HepG2 (cell line): Measurements from ENCODE around the gene COQ10B. TPM values are rescaled to one million over a fixed set of nuclear protein-coding genes. Genes with fewer than 3 reads are reported as not detected.

Experiments used
- CREB1 ChIP-seq, 2 experiments: fragments of 450-650 bp in 1 of 2; IDR thresholded peaks; 2 replicates each; pipeline ENCODE4 v1.6.1; 2016 to 2017; ENCODE audit warnings: control low read depth in 1 of 2, mild to moderate bottlenecking in 1 of 2, missing compliant biosample characterization in 1 of 2, missing genetic modification characterization in 1 of 2
- ELF4 ChIP-seq: sonication (generic); formaldehyde crosslinking; IDR thresholded peaks from 2 replicates; pipeline ENCODE4 v1.5.0; 2020; ENCODE audit warnings: missing genetic modification reagents, mild to moderate bottlenecking, moderate library complexity, borderline replicate concordance
- ESRRA ChIP-seq: sonication (generic); formaldehyde crosslinking; IDR thresholded peaks from 2 replicates; pipeline ENCODE4 v1.5.1; 2020; ENCODE audit warnings: mild to moderate bottlenecking, low read depth, missing genetic modification reagents
- HDAC2 ChIP-seq: sonication (generic); formaldehyde crosslinking; IDR thresholded peaks from 2 replicates; pipeline ENCODE4 v1.4.0; 2020; ENCODE audit warnings: missing genetic modification reagents
- JARID2 ChIP-seq: sonication (generic); formaldehyde crosslinking; IDR thresholded peaks from 2 replicates; pipeline ENCODE4 v1.8.1; 2023; ENCODE audit warnings: missing genetic modification reagents, inconsistent platforms; ENCODE audit not compliant: insufficient replicate concordance
- MTF2 ChIP-seq: sonication (generic); formaldehyde crosslinking; IDR thresholded peaks from 2 replicates; pipeline ENCODE4 v1.5.0; 2020; ENCODE audit warnings: missing genetic modification reagents, borderline replicate concordance
- MXD4 ChIP-seq: IDR thresholded peaks from 2 replicates; pipeline ENCODE4 v1.6.1; 2016; ENCODE audit warnings: mild to moderate bottlenecking, missing biosample characterization, missing genetic modification reagents
- NCOR1 ChIP-seq: fragments of 200-600 bp; sonication (generic); IDR thresholded peaks from 2 replicates; pipeline ENCODE4 v1.7.0; 2017; ENCODE audit warnings: antibody characterized with exemption, low read length, borderline replicate concordance
- NFIB ChIP-seq: sonication (generic); formaldehyde crosslinking; IDR thresholded peaks from 2 replicates; pipeline ENCODE4 v1.9.0; 2021; ENCODE audit warnings: missing genetic modification reagents, mild to moderate bottlenecking, borderline replicate concordance
- NPAS2 ChIP-seq: sonication (generic); formaldehyde crosslinking; IDR thresholded peaks from 2 replicates; pipeline ENCODE4 v1.8.0; 2022; ENCODE audit warnings: mild to moderate bottlenecking, missing genetic modification reagents, borderline replicate concordance
- SCMH1 ChIP-seq: sonication (generic); formaldehyde crosslinking; IDR thresholded peaks from 2 replicates; pipeline ENCODE4 v1.9.0; 2021; ENCODE audit warnings: missing genetic modification reagents, mild to moderate bottlenecking, borderline replicate concordance
- SKI ChIP-seq: fragments of 450-650 bp; IDR thresholded peaks from one replicate; pipeline ENCODE4 v1.6.1; 2018; ENCODE audit warnings: mild to moderate bottlenecking; ENCODE audit not compliant: partially characterized antibody
- SMARCC2 ChIP-seq: fragments of 450-650 bp; IDR thresholded peaks from 2 replicates; pipeline ENCODE4 v1.6.1; 2017; ENCODE audit warnings: antibody characterized with exemption, mild to moderate bottlenecking
- SNAI1 ChIP-seq: sonication (generic); formaldehyde crosslinking; IDR thresholded peaks from 2 replicates; pipeline ENCODE4 v1.5.0; 2020; ENCODE audit warnings: mild to moderate bottlenecking, missing genetic modification reagents, borderline replicate concordance
- TCF7L2 ChIP-seq: IDR thresholded peaks from 2 replicates; pipeline ENCODE4 v1.6.1; 2011; ENCODE audit warnings: mild to moderate bottlenecking, low read depth, low read length, moderate library complexity
- XRCC5 ChIP-seq: fragments of 200-400 bp; formaldehyde crosslinking; optimal IDR thresholded peaks from 2 replicates; pipeline ENCODE3; 2017; ENCODE audit warnings: mild to moderate bottlenecking, low read length
- ZNF124 ChIP-seq: sonication (generic); formaldehyde crosslinking; IDR thresholded peaks from 2 replicates; pipeline ENCODE4 v1.4.0; 2020; ENCODE audit warnings: missing genetic modification reagents
- ZNF251 ChIP-seq: sonication (generic); formaldehyde crosslinking; IDR thresholded peaks from 2 replicates; pipeline ENCODE4 v1.9.0; 2021; ENCODE audit warnings: mild to moderate bottlenecking, missing genetic modification reagents
- ZNF564 ChIP-seq: sonication (generic); formaldehyde crosslinking; IDR thresholded peaks from 2 replicates; pipeline ENCODE4 v1.8.1; 2023; ENCODE audit warnings: mild to moderate bottlenecking, missing genetic modification reagents
- ZNF75D ChIP-seq: sonication (generic); formaldehyde crosslinking; IDR thresholded peaks from 2 replicates; pipeline ENCODE4 v1.8.1; 2023; ENCODE audit warnings: missing genetic modification reagents, mild to moderate bottlenecking, borderline replicate concordance
- ZNF891 ChIP-seq: sonication (generic); formaldehyde crosslinking; IDR thresholded peaks from 2 replicates; pipeline ENCODE4 v1.5.0; 2020; ENCODE audit warnings: mild to moderate bottlenecking, missing genetic modification reagents
- polyA plus RNA-seq, 8 experiments: library from polyadenylated mRNA; depleted of rRNA in 3 of 8; stranded (reverse) in 7 of 8; unstranded in 1 of 8; fragments of >200 nt; fragmentation: Illumina TruSeq in 4 of 8; extraction: Trizol in 4 of 8; gene quantifications; 2 replicates each; pipeline versions ENCODE4 v1.2.1 to v1.2.3, GENCODE V29; 2011 to 2016; ENCODE audit warnings: low read depth in 4 of 8, missing spikeins in 1 of 8, mixed read lengths in 1 of 8; ENCODE audit not compliant: insufficient read depth in 1 of 8
- total RNA-seq, 5 experiments: library from RNA; depleted of rRNA; stranded (reverse); fragments of >200 nt; fragmentation: Illumina TruSeq; extraction: Trizol; gene quantifications; 2 replicates each; pipeline ENCODE4 v1.2.3, GENCODE V29; 2016; ENCODE audit warnings: low read depth in 1 of 5
- TF ChIP-seq, protein P1 (sequence below): sonication (generic); formaldehyde crosslinking; IDR thresholded peaks from 2 replicates; pipeline ENCODE4 v1.4.0; 2020; ENCODE audit warnings: mild to moderate bottlenecking, missing genetic modification reagents
- TF ChIP-seq, protein P2 (sequence below): sonication (generic); formaldehyde crosslinking; IDR thresholded peaks from 2 replicates; pipeline ENCODE4 v1.4.0; 2020; ENCODE audit warnings: mild to moderate bottlenecking, missing genetic modification reagents
- TF ChIP-seq, protein P3 (sequence below): sonication (generic); formaldehyde crosslinking; IDR thresholded peaks from 2 replicates; pipeline ENCODE4 v1.5.0; 2020; ENCODE audit warnings: missing genetic modification reagents

Gene COQ10B
- total and polyA plus RNA-seq, 2 of the 13 experiments (the other 11 are each of a cell fraction or from before 2014, with no cell fraction given) = 4.6 to 34.9 TPM

DNA sequence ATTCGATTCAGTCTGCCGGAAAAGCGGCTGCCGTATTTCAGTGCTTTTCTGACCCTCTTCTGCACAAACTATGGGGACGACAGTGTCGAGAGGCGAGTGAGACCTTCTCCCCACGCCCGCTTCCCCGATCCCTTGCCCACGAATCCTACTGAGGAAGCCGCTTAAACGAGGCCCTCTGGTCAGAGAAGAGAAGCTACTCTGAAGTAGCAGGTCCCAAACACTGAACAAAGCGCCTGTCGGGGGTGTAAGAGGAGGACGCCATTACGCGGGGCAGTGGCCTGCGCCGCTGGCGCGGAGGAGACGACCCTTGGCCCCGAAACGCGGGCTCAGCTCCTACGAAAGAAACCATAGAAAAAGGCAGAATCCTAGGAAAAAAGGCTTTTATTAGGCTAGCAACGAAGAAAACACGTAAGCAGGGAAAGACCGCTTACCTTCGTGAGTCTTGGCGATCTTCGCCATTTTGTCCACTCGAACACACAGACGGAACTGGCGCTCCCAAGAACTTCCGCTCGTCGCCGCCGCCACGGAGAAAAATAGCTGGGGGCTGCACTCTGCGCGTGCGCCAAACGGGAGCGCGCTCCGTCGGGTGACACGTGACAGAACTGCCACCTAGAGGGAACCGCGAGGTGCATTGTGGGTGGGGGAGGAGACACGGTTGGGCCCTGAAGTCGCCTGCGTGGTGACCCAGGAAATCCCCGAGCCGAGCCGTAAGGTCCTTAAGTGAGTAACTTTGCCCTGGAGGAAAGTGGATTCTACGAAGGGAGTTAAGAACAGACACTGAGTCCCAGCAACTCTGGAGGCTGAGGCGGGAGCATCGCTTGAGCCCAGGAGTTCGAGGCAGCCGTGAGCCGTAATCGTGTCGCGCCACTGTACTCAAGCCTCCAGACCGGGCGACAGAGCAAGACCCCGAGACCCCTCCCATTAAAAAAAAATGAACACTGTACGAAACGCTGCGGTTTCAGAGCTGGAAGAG is 18.5 kb upstream of the COQ10B start, which contains the start of gene SF3B1 (continued):
- peak; percentile 21; the same call in 1 of the 2 replicates for TF ChIP-seq NCOR1
- peak; percentile 85 for TF ChIP-seq CREB1 (IDR thresholded peaks at IDR 0.05)
- TF ChIP-seq CREB1 (CRISPR knock-in tag; IDR thresholded peaks at IDR 0.05) = peak; percentile 81
- TF ChIP-seq, protein P1, sequence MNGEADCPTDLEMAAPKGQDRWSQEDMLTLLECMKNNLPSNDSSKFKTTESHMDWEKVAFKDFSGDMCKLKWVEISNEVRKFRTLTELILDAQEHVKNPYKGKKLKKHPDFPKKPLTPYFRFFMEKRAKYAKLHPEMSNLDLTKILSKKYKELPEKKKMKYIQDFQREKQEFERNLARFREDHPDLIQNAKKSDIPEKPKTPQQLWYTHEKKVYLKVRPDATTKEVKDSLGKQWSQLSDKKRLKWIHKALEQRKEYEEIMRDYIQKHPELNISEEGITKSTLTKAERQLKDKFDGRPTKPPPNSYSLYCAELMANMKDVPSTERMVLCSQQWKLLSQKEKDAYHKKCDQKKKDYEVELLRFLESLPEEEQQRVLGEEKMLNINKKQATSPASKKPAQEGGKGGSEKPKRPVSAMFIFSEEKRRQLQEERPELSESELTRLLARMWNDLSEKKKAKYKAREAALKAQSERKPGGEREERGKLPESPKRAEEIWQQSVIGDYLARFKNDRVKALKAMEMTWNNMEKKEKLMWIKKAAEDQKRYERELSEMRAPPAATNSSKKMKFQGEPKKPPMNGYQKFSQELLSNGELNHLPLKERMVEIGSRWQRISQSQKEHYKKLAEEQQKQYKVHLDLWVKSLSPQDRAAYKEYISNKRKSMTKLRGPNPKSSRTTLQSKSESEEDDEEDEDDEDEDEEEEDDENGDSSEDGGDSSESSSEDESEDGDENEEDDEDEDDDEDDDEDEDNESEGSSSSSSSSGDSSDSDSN (CRISPR knock-in tag) = peak; percentile 45
- peak; percentile 67; the same call in 1 of the 2 replicates for TF ChIP-seq MXD4 (CRISPR knock-in tag)
- no peak; the same call in none of the 2 replicates for TF ChIP-seq ZNF891
- peak; percentile 54 for TF ChIP-seq HDAC2
- TF ChIP-seq SKI = peak; percentile 35
- no peak for TF ChIP-seq ZNF251
- no peak for TF ChIP-seq MTF2 (CRISPR knock-in tag)
- TF ChIP-seq, protein P2, sequence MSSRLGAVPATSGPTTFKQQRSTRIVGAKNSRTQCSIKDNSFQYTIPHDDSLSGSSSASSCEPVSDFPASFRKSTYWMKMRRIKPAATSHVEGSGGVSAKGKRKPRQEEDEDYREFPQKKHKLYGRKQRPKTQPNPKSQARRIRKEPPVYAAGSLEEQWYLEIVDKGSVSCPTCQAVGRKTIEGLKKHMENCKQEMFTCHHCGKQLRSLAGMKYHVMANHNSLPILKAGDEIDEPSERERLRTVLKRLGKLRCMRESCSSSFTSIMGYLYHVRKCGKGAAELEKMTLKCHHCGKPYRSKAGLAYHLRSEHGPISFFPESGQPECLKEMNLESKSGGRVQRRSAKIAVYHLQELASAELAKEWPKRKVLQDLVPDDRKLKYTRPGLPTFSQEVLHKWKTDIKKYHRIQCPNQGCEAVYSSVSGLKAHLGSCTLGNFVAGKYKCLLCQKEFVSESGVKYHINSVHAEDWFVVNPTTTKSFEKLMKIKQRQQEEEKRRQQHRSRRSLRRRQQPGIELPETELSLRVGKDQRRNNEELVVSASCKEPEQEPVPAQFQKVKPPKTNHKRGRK (CRISPR knock-in tag) = no peak
- no peak for TF ChIP-seq XRCC5
- TF ChIP-seq TCF7L2 = no peak
- TF ChIP-seq SCMH1 (CRISPR knock-in tag) = no peak
- TF ChIP-seq SNAI1 (CRISPR knock-in tag) = peak; percentile 91
- TF ChIP-seq NPAS2 (CRISPR knock-in tag) = no peak
- TF ChIP-seq ZNF75D (CRISPR knock-in tag) = 0 out of 2 replicates have a peak, but pooled peaks have one; percentile 61
- no peak for TF ChIP-seq SMARCC2
- no peak for TF ChIP-seq ELF4 (CRISPR knock-in tag)
- peak; percentile 51 for TF ChIP-seq JARID2 (CRISPR knock-in tag)
- TF ChIP-seq, protein P3, sequence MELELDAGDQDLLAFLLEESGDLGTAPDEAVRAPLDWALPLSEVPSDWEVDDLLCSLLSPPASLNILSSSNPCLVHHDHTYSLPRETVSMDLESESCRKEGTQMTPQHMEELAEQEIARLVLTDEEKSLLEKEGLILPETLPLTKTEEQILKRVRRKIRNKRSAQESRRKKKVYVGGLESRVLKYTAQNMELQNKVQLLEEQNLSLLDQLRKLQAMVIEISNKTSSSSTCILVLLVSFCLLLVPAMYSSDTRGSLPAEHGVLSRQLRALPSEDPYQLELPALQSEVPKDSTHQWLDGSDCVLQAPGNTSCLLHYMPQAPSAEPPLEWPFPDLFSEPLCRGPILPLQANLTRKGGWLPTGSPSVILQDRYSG (CRISPR knock-in tag) = 0 out of 2 replicates have a peak, but pooled peaks have one; percentile 5
- TF ChIP-seq NFIB (CRISPR knock-in tag) = no peak
- TF ChIP-seq ESRRA (CRISPR knock-in tag) = peak; percentile 84
- peak; percentile 88; the same call in 1 of the 2 replicates for TF ChIP-seq ZNF124 (CRISPR knock-in tag)
- TF ChIP-seq ZNF564 (CRISPR knock-in tag) = peak; percentile 70; the same call in 1 of the 2 replicates
